Measurements from ENCODE around the gene SUPT3H. TPM values are rescaled to one million over a fixed set of nuclear protein-coding genes. Genes with fewer than 3 reads are reported as not detected.

Gene SUPT3H
- total and polyA plus RNA-seq, 2 donors (not counting 1 experiment from before 2014, with no cell fraction given): 5.5 to 12.4 TPM

GRCh38 chr6:44942798-44943197, 434.9 kb downstream of the SUPT3H start:
- intact Hi-C loops (cut with micrococcal nuclease): no loop called here
- peaks cover 0 to 8% (median 3%) of the 10 kb centered on the region in 3 donors for H3K9me3 ChIP-seq (ENCODE audit: control extremely low read depth in 1 of 3, control insufficient read depth in 2 of 3, insufficient read depth in 1 of 3, low read length in 2 of 3)
- CTCF ChIA-PET: no interaction called here

GRCh38 chr6:44942201-44942600, 435.5 kb downstream of the SUPT3H start:
- H3K27me3 ChIP-seq (replicated peaks in 1 of 4; ENCODE audit: control extremely low read depth in 1 of 4, control insufficient read depth in 3 of 4, insufficient read depth in 4 of 4, low read length in 3 of 4): no peaks in the 10 kb centered on the region
- H3K27ac Mint-ChIP-seq: no peak overlapping the region
- no peaks in the 10 kb centered on the region for H3K4me1 ChIP-seq (ENCODE audit: control insufficient read depth in 2 of 2, insufficient read depth in 2 of 2, low read length in 2 of 2)
- ATAC-seq (ENCODE audit: low read depth): no peak
- intact Hi-C loops (cut with micrococcal nuclease): no loop called here
- no peaks in the 10 kb centered on the region for H3K4me1 Mint-ChIP-seq
- H3K9ac ChIP-seq (ENCODE audit: low read length): no peak overlapping the region
- ChIA-PET POLR2A (no interaction called here), CTCF (no interaction called here)
- H2AFZ ChIP-seq (ENCODE audit: insufficient read depth, low read depth, low read length, poor library complexity, severe bottlenecking): no peak overlapping the region
- DNase-seq: no peak
- H3K79me2 ChIP-seq (ENCODE audit: control insufficient read depth, insufficient read depth, low read length): no peaks in the 10 kb centered on the region
- peaks cover 0 to 8% (median 3%) of the 10 kb centered on the region in 3 donors for H3K9me3 ChIP-seq (ENCODE audit: control extremely low read depth in 1 of 3, control insufficient read depth in 2 of 3, insufficient read depth in 1 of 3, low read length in 2 of 3)
- no peak overlapping the region for H3K4me3 ChIP-seq (ENCODE audit: control extremely low read depth in 1 of 5, extremely low read depth in 1 of 5, insufficient read depth in 1 of 5, low read depth in 2 of 5, low read length in 4 of 5)
- H3K4me2 ChIP-seq (replicated peaks; ENCODE audit: low read depth, low read length, poor library complexity, severe bottlenecking): no peak overlapping the region
- H3K9me3 Mint-ChIP-seq (ENCODE audit: insufficient read depth): peaks cover 3% of the 10 kb centered on the region
- H3K27me3 Mint-ChIP-seq: no peaks in the 10 kb centered on the region
- peaks cover 0 to 1% of the 10 kb centered on the region in 2 experiments for H3K36me3 ChIP-seq (replicated peaks in 1 of 2; ENCODE audit: control extremely low read depth in 1 of 2, control insufficient read depth in 1 of 2, extremely low read depth in 1 of 2, insufficient read depth in 2 of 2, low read length in 1 of 2)
- H4K20me1 ChIP-seq (ENCODE audit: control insufficient read depth, insufficient read depth, low read length, poor library complexity, severe bottlenecking): no peaks in the 10 kb centered on the region
- H3K27ac ChIP-seq (ENCODE audit: low read length in 2 of 2): no peak overlapping the region
- WGBS (ENCODE audit: insufficient coverage): 81% methylated on average over 5 of the region's 6 CpGs
- TF ChIP-seq EZH2 (IDR thresholded peaks at IDR 0.05; ENCODE audit: borderline replicate concordance, insufficient read depth, low read depth, low read length, poor library complexity, severe bottlenecking): no peak
- TF ChIP-seq, protein P1, sequence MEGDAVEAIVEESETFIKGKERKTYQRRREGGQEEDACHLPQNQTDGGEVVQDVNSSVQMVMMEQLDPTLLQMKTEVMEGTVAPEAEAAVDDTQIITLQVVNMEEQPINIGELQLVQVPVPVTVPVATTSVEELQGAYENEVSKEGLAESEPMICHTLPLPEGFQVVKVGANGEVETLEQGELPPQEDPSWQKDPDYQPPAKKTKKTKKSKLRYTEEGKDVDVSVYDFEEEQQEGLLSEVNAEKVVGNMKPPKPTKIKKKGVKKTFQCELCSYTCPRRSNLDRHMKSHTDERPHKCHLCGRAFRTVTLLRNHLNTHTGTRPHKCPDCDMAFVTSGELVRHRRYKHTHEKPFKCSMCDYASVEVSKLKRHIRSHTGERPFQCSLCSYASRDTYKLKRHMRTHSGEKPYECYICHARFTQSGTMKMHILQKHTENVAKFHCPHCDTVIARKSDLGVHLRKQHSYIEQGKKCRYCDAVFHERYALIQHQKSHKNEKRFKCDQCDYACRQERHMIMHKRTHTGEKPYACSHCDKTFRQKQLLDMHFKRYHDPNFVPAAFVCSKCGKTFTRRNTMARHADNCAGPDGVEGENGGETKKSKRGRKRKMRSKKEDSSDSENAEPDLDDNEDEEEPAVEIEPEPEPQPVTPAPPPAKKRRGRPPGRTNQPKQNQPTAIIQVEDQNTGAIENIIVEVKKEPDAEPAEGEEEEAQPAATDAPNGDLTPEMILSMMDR (IDR thresholded peaks at IDR 0.05): no peak
- H3K4me3 Mint-ChIP-seq: no peak overlapping the region

More at GRCh38 chr6:44942798-44943197, 434.9 kb downstream of the SUPT3H start:
- Histone ChIP-seq H3K27me3 (replicated peaks in 1 of 4; ENCODE audit: control extremely low read depth in 1 of 4, control insufficient read depth in 3 of 4, insufficient read depth in 4 of 4, low read length in 3 of 4) (no peaks in the 10 kb centered on the region), H4K20me1 (ENCODE audit: control insufficient read depth, insufficient read depth, low read length, poor library complexity, severe bottlenecking) (no peaks in the 10 kb centered on the region), H3K4me2 (replicated peaks; ENCODE audit: low read depth, low read length, poor library complexity, severe bottlenecking) (no peak overlapping the region), H3K9ac (ENCODE audit: low read length) (no peak overlapping the region), H3K79me2 (ENCODE audit: control insufficient read depth, insufficient read depth, low read length) (no peaks in the 10 kb centered on the region), H3K4me3 (ENCODE audit: control extremely low read depth in 1 of 5, extremely low read depth in 1 of 5, insufficient read depth in 1 of 5, low read depth in 2 of 5, low read length in 4 of 5) (no peak overlapping the region), H3K4me1 (ENCODE audit: control insufficient read depth in 2 of 2, insufficient read depth in 2 of 2, low read length in 2 of 2) (no peaks in the 10 kb centered on the region), H3K36me3 (replicated peaks in 1 of 2; ENCODE audit: control extremely low read depth in 1 of 2, control insufficient read depth in 1 of 2, extremely low read depth in 1 of 2, insufficient read depth in 2 of 2, low read length in 1 of 2) (peaks cover 0 to 1% of the 10 kb centered on the region in 2 experiments), H3K27ac (ENCODE audit: low read length in 2 of 2) (no peak overlapping the region), H2AFZ (ENCODE audit: insufficient read depth, low read depth, low read length, poor library complexity, severe bottlenecking) (no peak overlapping the region)
- no peak overlapping the region for H3K27ac Mint-ChIP-seq
- ATAC-seq (ENCODE audit: low read depth) (no peak), DNase-seq (no peak)
- WGBS (ENCODE audit: insufficient coverage): no CpG with 5 or more reads among the region's 1 CpG
- H3K4me1 Mint-ChIP-seq: no peaks in the 10 kb centered on the region
- no peaks in the 10 kb centered on the region for H3K27me3 Mint-ChIP-seq
- TF ChIP-seq, protein P1 (IDR thresholded peaks at IDR 0.05): no peak
- TF ChIP-seq EZH2 (IDR thresholded peaks at IDR 0.05; ENCODE audit: borderline replicate concordance, insufficient read depth, low read depth, low read length, poor library complexity, severe bottlenecking): no peak
- H3K4me3 Mint-ChIP-seq: no peak overlapping the region
- peaks cover 3% of the 10 kb centered on the region for H3K9me3 Mint-ChIP-seq (ENCODE audit: insufficient read depth)
- POLR2A ChIA-PET: no interaction called here

Data from B cell (primary cell).